A673 (cell line): ENCODE measurements around the gene HMG20B. TPM values are rescaled to one million over a fixed set of nuclear protein-coding genes. Genes with fewer than 3 reads are reported as not detected.

Experiments
- BruUV-seq: library from RNA; stranded (reverse); fragments of 400-500 nt; replicated peaks from 2 replicates; lab custom pipeline; 2021; lab: Mats Ljungman, UMichigan
- CTCF ChIA-PET: fragments of 300-600 bp; sonication (Branson Sonifier 250); formaldehyde crosslinking; loops from one replicate; lab custom pipeline; 2022; ENCODE audit warnings: antibody characterized with exemption; lab: Charles Lee
- POLR2A ChIA-PET: fragments of 300-600 bp; sonication (Branson Sonifier 250); formaldehyde crosslinking; loops from one replicate; lab custom pipeline; 2022; ENCODE audit warnings: antibody characterized with exemption; ENCODE audit not compliant: low non-redundant PET; lab: Charles Lee
- DNase-seq: peaks from one replicate; pipeline ENCODE4 v3.0.0-alpha.2; 2015; ENCODE audit warnings: low spot score
- H3K27ac ChIP-seq: fragments of 200-600 bp; sonication (generic); 2 replicates; pipeline ENCODE4 v1.5.1; 2016; ENCODE audit warnings: mixed run types, low read depth, mild to moderate bottlenecking, mixed read lengths, antibody characterized with exemption, low read length; ENCODE audit not compliant: poor library complexity, severe bottlenecking
- H3K27me3 ChIP-seq: fragments of 200-600 bp; sonication (generic); replicated peaks from 2 replicates; pipeline ENCODE4 v1.6.1; 2017; ENCODE audit warnings: mixed run types, low read depth, mild to moderate bottlenecking, mixed read lengths, antibody characterized with exemption, low read length; ENCODE audit not compliant: insufficient read depth, poor library complexity
- H3K36me3 ChIP-seq: fragments of 200-600 bp; sonication (generic); 2 replicates; pipeline ENCODE4 v1.6.1; 2016; ENCODE audit warnings: mixed run types, mild to moderate bottlenecking, mixed read lengths, antibody characterized with exemption, low read length; ENCODE audit not compliant: insufficient read depth, poor library complexity, severe bottlenecking
- H3K4me1 ChIP-seq: fragments of 200-600 bp; sonication (generic); 2 replicates; pipeline ENCODE4 v1.6.1; 2017; ENCODE audit warnings: mixed run types, mild to moderate bottlenecking, mixed read lengths, antibody characterized with exemption, low read length; ENCODE audit not compliant: insufficient read depth, poor library complexity, severe bottlenecking
- H3K4me3 ChIP-seq: fragments of 200-600 bp; sonication (generic); 2 replicates; pipeline ENCODE4 v1.5.1; 2016; ENCODE audit warnings: low read depth, mixed run types, mild to moderate bottlenecking, mixed read lengths, low read length; ENCODE audit not compliant: poor library complexity, severe bottlenecking
- H3K9me3 ChIP-seq: fragments of 200-600 bp; sonication (generic); 2 replicates; pipeline ENCODE4 v1.6.1; 2016; ENCODE audit warnings: mixed run types, low read depth, mild to moderate bottlenecking, mixed read lengths, antibody characterized with exemption, low read length; ENCODE audit not compliant: poor library complexity, severe bottlenecking
- CTCF ChIP-seq: fragments of 300-800, 200-600 bp; sonication (generic); conservative IDR thresholded peaks from 2 replicates; pipeline ENCODE4 v1.5.1; 2017; ENCODE audit warnings: low read depth, mild to moderate bottlenecking, antibody characterized with exemption, low read length, moderate library complexity, mixed read lengths
- EZH2 ChIP-seq: fragments of 200-600 bp; sonication (generic); IDR thresholded peaks from 2 replicates; pipeline ENCODE4 v1.6.1; 2017; ENCODE audit warnings: borderline replicate concordance, low read depth, mild to moderate bottlenecking, mixed read lengths, antibody characterized with exemption, low read length; ENCODE audit not compliant: poor library complexity, severe bottlenecking
- intact Hi-C: fragments of 100-400 bp; cut with micrococcal nuclease; formaldehyde crosslinking; loops from one replicate; pipeline ENCODE4 v1.10.0; 2022; ENCODE audit not compliant: unreplicated experiment
- total RNA-seq: library from RNA; stranded (reverse); gene quantifications from 2 replicates; pipeline ENCODE4 v1.2.3, GENCODE V29; 2021

The HMG20B gene
- total RNA-seq, 1 experiment from 2014 or later, result 53.9 TPM

- no peak for DNase-seq
- POLR2A ChIA-PET, result no interaction called here
- intact Hi-C loops, result no loop called here
- Histone ChIP-seq H3K27ac (no peak overlapping the region), H3K4me3 (no peak overlapping the region), H3K4me1 (no peaks in the 10 kb centered on the region), H3K36me3 (peaks cover 75% of the 10 kb centered on the region), H3K9me3 (no peaks in the 10 kb centered on the region), H3K27me3 (no peaks in the 10 kb centered on the region)
- CTCF ChIA-PET, result no interaction called here
- TF ChIP-seq CTCF, result no peak
- TF ChIP-seq EZH2, result no peak
- no TSS peak for BruUV-seq
Observed at GRCh38 chr19:3531716-3532115, 41.0 kb upstream of the HMG20B start.

GRCh38 chr19:3532154-3532786 lies 40.5 kb upstream of the HMG20B start:
- Histone ChIP-seq H3K27ac (no peak overlapping the region), H3K9me3 (no peaks in the 10 kb centered on the region), H3K27me3 (no peaks in the 10 kb centered on the region), H3K4me3 (no peak overlapping the region), H3K36me3 (peaks cover 71% of the 10 kb centered on the region), H3K4me1 (no peaks in the 10 kb centered on the region)
- CTCF ChIA-PET, result no interaction called here
- POLR2A ChIA-PET, result no interaction called here
- no TSS peak for BruUV-seq
- intact Hi-C loops, result no loop called here
- DNase-seq, result no peak
- TF ChIP-seq CTCF (no peak), EZH2 (no peak)

GRCh38 chr19:3533033-3533432 lies 39.7 kb upstream of the HMG20B start:
- H3K27ac ChIP-seq, result no peak overlapping the region
- intact Hi-C loops, result no loop called here
- TF ChIP-seq EZH2 (no peak), CTCF (no peak)
- H3K4me1 ChIP-seq, result no peaks in the 10 kb centered on the region
- CTCF ChIA-PET, result no interaction called here
- POLR2A ChIA-PET, result no interaction called here
- DNase-seq, result no peak
- no TSS peak for BruUV-seq
- H3K36me3 ChIP-seq, result peaks cover 65% of the 10 kb centered on the region
- H3K4me3 ChIP-seq, result no peak overlapping the region
- H3K9me3 ChIP-seq, result no peaks in the 10 kb centered on the region
- H3K27me3 ChIP-seq, result no peaks in the 10 kb centered on the region
